ENCODE results near the gene CACNA2D4.
A peak's percentile ranks its signal among the peaks of the same experiment; 100 is the strongest.

The CACNA2D4 gene

DNA sequence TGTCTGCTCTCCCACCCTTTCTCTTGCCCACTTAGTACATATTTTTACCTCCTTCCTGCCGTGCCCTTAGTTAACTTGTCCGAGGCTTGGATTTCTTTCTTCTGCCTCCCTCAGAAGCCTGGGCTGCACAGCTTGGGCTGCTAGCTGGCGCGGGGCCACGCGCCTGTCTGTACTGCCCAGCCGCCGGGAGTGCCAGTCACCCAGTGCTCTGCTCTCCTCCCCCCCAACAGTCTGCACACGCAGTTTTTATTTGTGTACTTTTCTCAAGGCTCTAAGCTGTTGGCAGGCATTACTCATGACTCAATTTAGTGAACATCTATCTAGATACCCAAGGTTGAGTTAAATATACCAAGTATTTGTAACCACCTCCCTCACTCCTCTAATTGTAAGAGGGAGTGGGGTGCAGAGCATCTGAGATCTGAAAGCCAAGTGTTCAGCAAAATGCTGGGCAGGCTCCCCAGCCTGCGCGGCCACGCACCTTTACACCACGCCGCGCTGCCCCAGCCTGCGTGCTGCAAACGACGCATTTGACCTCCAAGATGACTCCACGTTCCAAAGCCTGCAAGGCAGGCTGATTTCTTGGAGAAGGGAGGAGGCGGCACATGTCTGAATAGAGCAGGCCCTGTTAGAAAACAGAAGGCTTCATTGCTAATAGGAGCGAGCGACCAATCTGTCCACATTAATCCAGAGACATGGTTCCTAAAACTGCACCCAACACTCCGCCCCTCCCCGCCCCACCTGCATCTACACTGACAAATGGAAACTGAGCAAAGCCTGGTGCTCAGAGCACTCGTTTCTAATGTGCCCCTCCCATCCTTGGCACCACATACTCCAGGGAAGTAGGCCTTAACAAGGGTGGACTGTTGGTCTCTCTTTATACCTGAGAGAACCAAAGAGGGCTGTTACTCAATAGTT lies 18.2 kb upstream of the CACNA2D4 start:
- peak overlapping the region in 6 of 11 experiments; percentile 2 to 87 (median 37); a peak in 10 of 22 replicates for H3K27ac ChIP-seq
- H4K20me1 ChIP-seq: no peaks in the 10 kb centered on the region
- H3K27me3 ChIP-seq: no peaks in the 10 kb centered on the region
- TF ChIP-seq Cebpa-rat (IDR thresholded peaks at IDR 0.05): no peak
- peak overlapping the region; percentile 9 to 97 (median 79); a peak in 21 of 22 replicates for H3K4me2 ChIP-seq
- H3K9ac ChIP-seq: peak overlapping the region in 8 of 11 experiments; percentile 5 to 60 (median 32); a peak in 12 of 22 replicates
- H3K9me3 ChIP-seq (replicated peaks in 1 of 11): no peaks in the 10 kb centered on the region
- H3K4me3 ChIP-seq: no peak overlapping the region
- peaks cover 37 to 90% (median 77%) of the 10 kb centered on the region in 10 experiments for H3K4me1 ChIP-seq
- peaks cover 8 to 32% (median 20%) of the 10 kb centered on the region in 11 experiments; a peak in 17 of 22 replicates for H3K36me3 ChIP-seq

DNA sequence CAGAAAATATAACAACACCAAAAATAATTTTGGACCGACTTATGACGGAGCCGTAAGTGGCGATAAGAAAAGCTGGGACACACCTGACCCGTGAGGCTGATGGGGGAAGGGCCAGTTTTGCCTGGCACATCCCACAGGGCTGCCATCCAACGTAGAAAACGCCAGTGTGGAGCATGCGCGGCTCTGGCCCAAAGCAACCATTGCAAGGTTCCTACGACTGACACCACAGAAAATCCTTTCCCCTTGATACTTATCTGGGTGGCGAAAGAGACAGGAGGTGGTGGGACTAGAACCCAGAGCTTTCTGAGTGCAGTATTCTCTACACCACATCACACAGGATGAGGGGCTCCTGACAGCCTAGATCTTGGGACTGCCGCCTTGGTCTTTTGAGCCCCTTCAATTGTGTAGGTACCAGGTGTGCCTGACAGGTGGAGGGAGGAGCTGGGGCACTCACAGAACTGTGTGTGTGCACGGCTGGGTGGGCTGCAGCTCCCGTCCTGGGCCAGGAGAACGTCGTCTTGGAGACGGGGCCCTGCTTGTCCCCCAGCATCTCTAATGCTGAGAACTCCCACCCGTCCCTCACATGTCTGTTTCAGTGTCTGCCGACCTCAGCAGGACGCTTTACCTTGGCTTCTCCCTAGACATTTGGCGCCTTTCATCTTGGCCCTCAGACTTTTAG lies 17.4 kb upstream of the CACNA2D4 start:
- Histone ChIP-seq H3K4me2 (peak overlapping the region; percentile 9 to 97 (median 79); a peak in 19 of 22 replicates), H3K36me3 (peaks cover 3 to 31% (median 13%) of the 10 kb centered on the region in 11 experiments; a peak in 16 of 22 replicates), H3K4me3 (no peak overlapping the region), H3K27me3 (no peaks in the 10 kb centered on the region), H3K27ac (peak overlapping the region in 5 of 11 experiments; percentile 26 to 87 (median 40); a peak in 9 of 22 replicates), H3K9ac (peak overlapping the region in 7 of 11 experiments; percentile 4 to 71 (median 42); a peak in 10 of 22 replicates), H3K4me1 (peaks cover 45 to 98% (median 85%) of the 10 kb centered on the region in 10 experiments), H3K9me3 (replicated peaks in 1 of 11) (no peaks in the 10 kb centered on the region), H4K20me1 (no peaks in the 10 kb centered on the region)
- TF ChIP-seq Cebpa-rat (IDR thresholded peaks at IDR 0.05): no peak

- no peak for TF ChIP-seq Cebpa-rat (IDR thresholded peaks at IDR 0.05)
- Histone ChIP-seq H3K36me3 (peaks cover 0 to 25% (median 13%) of the 10 kb centered on the region in 11 experiments; a peak in 15 of 22 replicates), H3K9ac (peak overlapping the region in 5 of 11 experiments; percentile 7 to 74 (median 71); a peak in 5 of 22 replicates), H4K20me1 (no peaks in the 10 kb centered on the region), H3K27ac (peak overlapping the region in 5 of 11 experiments; percentile 17 to 87 (median 77); a peak in 10 of 22 replicates), H3K4me1 (peaks cover 51 to 100% (median 91%) of the 10 kb centered on the region in 10 experiments), H3K9me3 (replicated peaks in 1 of 11) (no peaks in the 10 kb centered on the region), H3K4me3 (no peak overlapping the region), H3K27me3 (no peaks in the 10 kb centered on the region), H3K4me2 (peak overlapping the region in 9 of 11 experiments; percentile 76 to 97 (median 90); a peak in 18 of 22 replicates)
Observed at GRCh38 chr12:1935242-1935641, 16.8 kb upstream of the CACNA2D4 start.

DNA sequence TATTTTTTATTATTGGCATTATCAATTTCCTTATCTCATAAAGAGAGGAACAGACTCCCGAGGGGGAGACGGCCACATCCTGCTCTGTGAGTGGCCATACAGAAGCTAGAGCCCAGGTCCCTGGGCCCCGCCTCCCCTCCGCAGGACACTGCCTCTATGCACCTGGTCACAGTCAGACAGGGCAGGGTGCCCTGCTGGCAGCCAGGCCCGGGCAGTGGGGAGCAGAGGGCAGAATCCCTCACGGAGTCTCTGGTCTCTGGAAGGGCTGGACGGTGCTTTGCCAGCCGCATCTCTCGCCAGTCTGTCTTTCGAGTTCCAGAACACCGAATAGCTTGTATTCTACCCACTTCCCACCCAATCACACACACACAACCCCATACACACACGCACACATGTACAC lies 16.4 kb upstream of the CACNA2D4 start:
- Histone ChIP-seq H3K4me3 (no peak overlapping the region), H3K36me3 (peaks cover 0 to 25% (median 13%) of the 10 kb centered on the region in 11 experiments; a peak in 15 of 22 replicates), H3K4me1 (peaks cover 54 to 100% (median 94%) of the 10 kb centered on the region in 10 experiments), H3K9me3 (replicated peaks in 1 of 11) (no peaks in the 10 kb centered on the region), H3K27me3 (no peaks in the 10 kb centered on the region), H3K27ac (peak overlapping the region in 6 of 11 experiments; percentile 17 to 87 (median 76); a peak in 12 of 22 replicates), H4K20me1 (no peaks in the 10 kb centered on the region), H3K4me2 (peak overlapping the region in 9 of 11 experiments; percentile 76 to 97 (median 90); a peak in 18 of 22 replicates), H3K9ac (peak overlapping the region in 5 of 11 experiments; percentile 7 to 74 (median 71); a peak in 10 of 22 replicates)
- TF ChIP-seq Cebpa-rat (IDR thresholded peaks at IDR 0.05): no peak

- H3K9me3 ChIP-seq (replicated peaks in 1 of 11): no peaks in the 10 kb centered on the region
- no peak overlapping the region for H3K4me3 ChIP-seq
- peaks cover 56 to 98% (median 93%) of the 10 kb centered on the region in 10 experiments for H3K4me1 ChIP-seq
- peak overlapping the region in 9 of 11 experiments; percentile 13 to 76 (median 55); a peak in 16 of 22 replicates for H3K9ac ChIP-seq
- H3K27me3 ChIP-seq: no peaks in the 10 kb centered on the region
- H3K4me2 ChIP-seq: peak overlapping the region; percentile 69 to 97 (median 86)
- no peak for TF ChIP-seq Cebpa-rat (IDR thresholded peaks at IDR 0.05)
- peaks cover 0 to 19% (median 13%) of the 10 kb centered on the region in 11 experiments; a peak in 15 of 22 replicates for H3K36me3 ChIP-seq
- no peaks in the 10 kb centered on the region for H4K20me1 ChIP-seq
- H3K27ac ChIP-seq: peak overlapping the region in 8 of 11 experiments; percentile 19 to 87 (median 72); a peak in 15 of 22 replicates
Observed at GRCh38 chr12:1934068-1934467, 15.6 kb upstream of the CACNA2D4 start.

GRCh38 chr12:1933342-1934051 lies 15.0 kb upstream of the CACNA2D4 start:
- H3K4me2 ChIP-seq: peak overlapping the region; percentile 69 to 97 (median 86)
- no peaks in the 10 kb centered on the region for H4K20me1 ChIP-seq
- H3K27me3 ChIP-seq: no peaks in the 10 kb centered on the region
- H3K9ac ChIP-seq: peak overlapping the region in 10 of 11 experiments; percentile 10 to 76 (median 54); a peak in 18 of 22 replicates
- H3K9me3 ChIP-seq (replicated peaks in 1 of 11): no peaks in the 10 kb centered on the region
- no peak for TF ChIP-seq Cebpa-rat (IDR thresholded peaks at IDR 0.05)
- H3K27ac ChIP-seq: peak overlapping the region in 8 of 11 experiments; percentile 19 to 87 (median 72); a peak in 16 of 22 replicates
- H3K4me3 ChIP-seq: peak overlapping the region in 4 of 10 experiments; percentile 17 to 36 (median 26); a peak in 5 of 20 replicates
- H3K36me3 ChIP-seq: peaks cover 0 to 13% (median 8%) of the 10 kb centered on the region in 11 experiments; a peak in 14 of 22 replicates
- H3K4me1 ChIP-seq: peaks cover 60 to 100% (median 97%) of the 10 kb centered on the region in 10 experiments

DNA sequence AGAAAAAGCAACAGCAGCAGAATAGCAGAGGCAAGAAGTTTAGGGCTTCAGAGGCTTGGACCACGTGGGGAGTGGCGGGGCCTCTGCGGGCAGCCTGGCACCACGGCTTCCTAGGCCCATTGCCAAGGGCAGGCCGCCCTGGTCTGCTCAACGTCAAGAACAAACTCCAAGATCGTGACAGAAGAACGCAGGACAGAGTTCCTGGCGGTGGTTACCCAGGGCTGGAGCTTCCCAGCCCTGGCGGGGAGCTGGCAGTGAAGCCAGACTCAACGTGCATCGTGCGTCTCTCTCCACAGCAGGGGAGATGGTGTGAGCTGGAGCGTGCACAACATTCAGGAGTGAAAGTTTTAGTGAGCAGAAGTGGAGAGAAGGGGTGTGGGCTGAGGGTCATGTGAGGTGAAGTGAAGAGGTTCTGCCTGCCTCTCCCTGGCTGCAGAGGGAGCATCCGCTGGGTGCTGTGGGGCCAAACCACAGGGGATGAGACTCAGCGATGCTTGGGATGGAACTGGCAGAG lies 13.9 kb upstream of the CACNA2D4 start:
- Histone ChIP-seq H4K20me1 (no peaks in the 10 kb centered on the region), H3K27ac (peak overlapping the region in 8 of 11 experiments; percentile 46 to 87 (median 72); a peak in 16 of 22 replicates), H3K36me3 (peaks cover 0 to 2% (median 0%) of the 10 kb centered on the region in 11 experiments; a peak in 1 of 22 replicates), H3K4me3 (peak overlapping the region in 4 of 10 experiments; percentile 1 to 36 (median 18); a peak in 4 of 20 replicates), H3K9me3 (replicated peaks in 1 of 11) (no peaks in the 10 kb centered on the region), H3K4me2 (peak overlapping the region; percentile 69 to 97 (median 86)), H3K4me1 (peaks cover 60 to 100% (median 99%) of the 10 kb centered on the region in 10 experiments), H3K9ac (peak overlapping the region in 9 of 11 experiments; percentile 10 to 76 (median 59); a peak in 17 of 22 replicates), H3K27me3 (no peaks in the 10 kb centered on the region)
- no peak for TF ChIP-seq Cebpa-rat (IDR thresholded peaks at IDR 0.05)
